Osteocyte (in vitro differentiated cells): ENCODE results near the gene FAM174C. TPM values are rescaled to one million over a fixed set of nuclear protein-coding genes. Genes with fewer than 3 reads are reported as not detected.

ENCODE experiments used
- DNase-seq: peaks from one replicate; pipeline ENCODE4 v3.0.0; 2021; ENCODE audit warnings: mixed read lengths; ENCODE audit not compliant: unreplicated experiment; ENCODE audit errors: extremely low spot score
- H3K27ac Mint-ChIP-seq: one replicate; pipeline ENCODE4 v1.8.0; 2021; ENCODE audit warnings: mild to moderate bottlenecking, mixed read lengths; ENCODE audit not compliant: unreplicated experiment
- H3K27me3 Mint-ChIP-seq: one replicate; pipeline ENCODE4 v1.8.0; 2021; ENCODE audit warnings: mixed read lengths; ENCODE audit not compliant: unreplicated experiment
- H3K36me3 Mint-ChIP-seq: one replicate; pipeline ENCODE4 v1.8.0; 2021; ENCODE audit warnings: mixed read lengths; ENCODE audit not compliant: unreplicated experiment
- H3K4me1 Mint-ChIP-seq: one replicate; pipeline ENCODE4 v1.8.0; 2021; ENCODE audit warnings: mixed read lengths; ENCODE audit not compliant: unreplicated experiment
- H3K4me3 Mint-ChIP-seq: one replicate; pipeline ENCODE4 v1.8.0; 2021; ENCODE audit warnings: mild to moderate bottlenecking, moderate library complexity, mixed read lengths; ENCODE audit not compliant: unreplicated experiment
- H3K9me3 Mint-ChIP-seq: one replicate; pipeline ENCODE4 v1.8.0; 2021; ENCODE audit warnings: mixed read lengths; ENCODE audit not compliant: unreplicated experiment
- total RNA-seq: library from RNA; stranded (reverse); gene quantifications from 2 replicates; pipeline ENCODE4 v1.2.1, GENCODE V29; 2021
- TF ChIP-seq, protein P1 (sequence below): fragments of 200-600 bp; sonication (generic); IDR thresholded peaks from 2 replicates; pipeline ENCODE4 v1.5.0; 2021; ENCODE audit warnings: antibody characterized with exemption, mild to moderate bottlenecking, moderate library complexity

FAM174C gene
- total RNA-seq, 1 donor from 2014 or later = 35.3 TPM

GRCh38 chr19:1307320-1307719 is 32.0 kb downstream of the FAM174C start:
- Mint-ChIP-seq H3K27me3 (peaks cover 4% of the 10 kb centered on the region), H3K36me3 (no peaks in the 10 kb centered on the region), H3K4me1 (no peaks in the 10 kb centered on the region), H3K27ac (no peak overlapping the region), H3K9me3 (no peaks in the 10 kb centered on the region), H3K4me3 (no peak overlapping the region)
- TF ChIP-seq, protein P1, sequence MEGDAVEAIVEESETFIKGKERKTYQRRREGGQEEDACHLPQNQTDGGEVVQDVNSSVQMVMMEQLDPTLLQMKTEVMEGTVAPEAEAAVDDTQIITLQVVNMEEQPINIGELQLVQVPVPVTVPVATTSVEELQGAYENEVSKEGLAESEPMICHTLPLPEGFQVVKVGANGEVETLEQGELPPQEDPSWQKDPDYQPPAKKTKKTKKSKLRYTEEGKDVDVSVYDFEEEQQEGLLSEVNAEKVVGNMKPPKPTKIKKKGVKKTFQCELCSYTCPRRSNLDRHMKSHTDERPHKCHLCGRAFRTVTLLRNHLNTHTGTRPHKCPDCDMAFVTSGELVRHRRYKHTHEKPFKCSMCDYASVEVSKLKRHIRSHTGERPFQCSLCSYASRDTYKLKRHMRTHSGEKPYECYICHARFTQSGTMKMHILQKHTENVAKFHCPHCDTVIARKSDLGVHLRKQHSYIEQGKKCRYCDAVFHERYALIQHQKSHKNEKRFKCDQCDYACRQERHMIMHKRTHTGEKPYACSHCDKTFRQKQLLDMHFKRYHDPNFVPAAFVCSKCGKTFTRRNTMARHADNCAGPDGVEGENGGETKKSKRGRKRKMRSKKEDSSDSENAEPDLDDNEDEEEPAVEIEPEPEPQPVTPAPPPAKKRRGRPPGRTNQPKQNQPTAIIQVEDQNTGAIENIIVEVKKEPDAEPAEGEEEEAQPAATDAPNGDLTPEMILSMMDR = no peak
- no peak for DNase-seq

DNA sequence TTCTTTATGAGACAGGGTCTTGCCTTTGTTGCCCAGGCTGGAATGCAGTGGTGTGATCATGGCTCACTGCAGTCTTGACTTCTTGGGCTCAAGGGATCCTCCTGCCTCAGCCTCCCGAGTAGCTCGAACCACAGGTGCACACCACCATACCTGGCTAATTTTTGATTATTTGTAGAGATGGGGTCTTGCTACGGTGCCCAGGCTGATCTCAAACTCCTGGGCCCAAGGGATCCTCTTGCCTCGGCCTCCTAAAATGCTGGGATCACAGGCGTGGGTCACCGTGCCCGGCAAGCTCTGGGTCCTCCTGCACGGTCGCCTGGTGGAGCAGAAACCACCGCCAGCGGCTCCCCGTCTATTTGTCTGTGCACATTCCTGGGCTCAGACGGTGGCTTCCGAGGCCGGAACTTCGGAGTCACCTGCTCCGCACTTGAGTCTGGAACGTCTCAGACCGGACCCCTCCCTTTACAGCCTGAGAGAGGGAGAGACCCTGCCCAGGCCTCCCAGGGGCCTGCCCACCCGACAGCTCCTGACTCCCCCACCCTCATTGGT is 32.5 kb downstream of the FAM174C start:
- DNase-seq = no peak
- Mint-ChIP-seq H3K4me1 (no peaks in the 10 kb centered on the region), H3K27ac (no peak overlapping the region), H3K9me3 (no peaks in the 10 kb centered on the region), H3K36me3 (no peaks in the 10 kb centered on the region), H3K4me3 (no peak overlapping the region), H3K27me3 (peaks cover 4% of the 10 kb centered on the region)
- TF ChIP-seq, protein P1 = no peak

DNA sequence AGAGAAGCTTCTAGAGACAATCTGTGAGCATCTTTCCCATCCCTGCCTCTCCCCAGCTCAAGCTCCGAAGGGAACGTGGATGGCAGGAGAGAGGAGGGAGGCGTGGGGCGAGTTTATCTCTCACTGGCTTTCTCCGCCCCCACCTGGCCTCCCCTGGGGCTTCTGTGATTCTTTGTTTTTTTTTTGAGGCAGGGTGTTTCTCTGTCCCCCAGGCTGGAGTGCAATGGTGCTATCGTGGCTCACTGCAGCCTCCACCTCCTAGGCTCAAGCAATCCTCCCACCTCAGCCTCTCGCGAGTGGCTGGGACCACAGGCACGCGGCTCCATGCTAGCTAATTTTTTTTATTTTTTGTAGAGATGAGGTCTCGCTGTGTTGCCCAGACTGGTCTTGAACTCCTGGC is 33.4 kb downstream of the FAM174C start:
- Mint-ChIP-seq H3K27me3 (no peaks in the 10 kb centered on the region), H3K27ac (no peak overlapping the region)

DNA sequence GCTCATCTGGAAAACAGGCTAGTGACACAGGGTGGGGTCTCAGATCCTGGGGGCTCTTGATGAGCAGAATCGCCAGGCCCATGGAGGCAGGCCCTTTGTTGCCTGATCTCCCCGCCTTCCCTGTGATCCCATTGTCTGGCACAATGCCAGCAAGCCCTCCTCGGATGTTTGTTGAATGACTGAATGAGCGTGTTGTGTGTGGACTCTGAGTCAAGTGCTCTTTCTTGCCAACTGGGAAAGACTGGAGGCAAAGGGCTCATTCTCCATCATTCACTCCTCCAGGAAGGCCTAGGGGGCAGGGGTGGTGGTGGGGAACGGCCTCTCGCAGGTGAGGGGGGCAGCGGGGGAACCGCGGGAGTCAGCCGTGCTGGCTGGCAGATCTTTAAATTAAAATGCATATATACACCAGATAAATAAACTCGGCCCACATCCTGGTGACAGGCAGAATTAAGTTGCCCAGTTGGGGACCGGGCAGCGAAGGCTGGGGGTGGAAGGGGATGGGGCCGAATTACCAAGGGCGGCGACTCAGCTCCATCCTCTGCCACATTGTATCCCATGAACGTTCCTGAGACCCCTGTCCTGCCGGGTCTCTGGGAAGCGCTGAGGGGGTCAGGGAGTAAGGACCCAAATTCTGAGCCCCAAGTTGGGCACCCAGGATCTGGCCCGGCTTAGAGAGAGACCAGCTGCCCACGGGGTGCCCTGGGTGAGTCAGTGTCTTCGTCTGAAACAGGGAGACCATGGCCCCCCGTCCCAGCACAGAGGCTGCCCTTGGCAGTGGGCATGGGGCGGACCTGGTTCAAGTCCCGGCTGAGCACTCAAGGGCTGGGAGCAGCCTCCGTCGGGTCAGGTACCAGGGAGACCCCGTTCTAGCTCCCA is 34.9 kb downstream of the FAM174C start:
- H3K4me1 Mint-ChIP-seq = peaks cover 7% of the 10 kb centered on the region
- H3K9me3 Mint-ChIP-seq = no peaks in the 10 kb centered on the region
- TF ChIP-seq, protein P1 = no peak
- no peaks in the 10 kb centered on the region for H3K36me3 Mint-ChIP-seq
- DNase-seq = no peak
- H3K4me3 Mint-ChIP-seq = no peak overlapping the region
- H3K27me3 Mint-ChIP-seq = no peaks in the 10 kb centered on the region
- no peak overlapping the region for H3K27ac Mint-ChIP-seq

More for the DNA sequence above, 33.4 kb downstream of the FAM174C start:
- TF ChIP-seq, protein P1 = no peak
- peaks cover 4% of the 10 kb centered on the region for H3K4me1 Mint-ChIP-seq
- DNase-seq = no peak
- H3K4me3 Mint-ChIP-seq = no peak overlapping the region
- H3K36me3 Mint-ChIP-seq = no peaks in the 10 kb centered on the region
- H3K9me3 Mint-ChIP-seq = no peaks in the 10 kb centered on the region

DNA sequence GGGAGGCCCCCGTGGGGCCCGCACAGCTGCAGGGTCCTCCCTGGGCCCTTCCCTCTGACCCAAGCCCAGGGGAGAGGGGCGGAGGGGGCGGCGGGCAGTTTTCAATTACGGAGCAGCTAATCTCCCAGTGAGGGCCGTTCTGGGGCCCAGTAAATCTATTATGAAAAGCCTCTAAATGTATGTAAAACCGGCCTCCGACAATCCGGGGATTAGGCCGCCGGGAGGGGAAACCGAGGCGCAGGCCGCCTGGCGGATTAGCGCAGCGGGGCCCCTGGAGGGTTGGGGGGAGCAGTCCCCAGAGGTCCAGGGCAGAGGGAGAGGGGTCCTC is 35.5 kb downstream of the FAM174C start:
- H3K27me3 Mint-ChIP-seq = no peaks in the 10 kb centered on the region
- H3K36me3 Mint-ChIP-seq = no peaks in the 10 kb centered on the region
- no peak overlapping the region for H3K4me3 Mint-ChIP-seq
- no peak overlapping the region for H3K27ac Mint-ChIP-seq
- H3K9me3 Mint-ChIP-seq = no peaks in the 10 kb centered on the region
- no peak for DNase-seq
- H3K4me1 Mint-ChIP-seq = peaks cover 7% of the 10 kb centered on the region
- TF ChIP-seq, protein P1 = no peak
